ENCODE data around the gene TUBGCP3.

The TUBGCP3 gene

DNA sequence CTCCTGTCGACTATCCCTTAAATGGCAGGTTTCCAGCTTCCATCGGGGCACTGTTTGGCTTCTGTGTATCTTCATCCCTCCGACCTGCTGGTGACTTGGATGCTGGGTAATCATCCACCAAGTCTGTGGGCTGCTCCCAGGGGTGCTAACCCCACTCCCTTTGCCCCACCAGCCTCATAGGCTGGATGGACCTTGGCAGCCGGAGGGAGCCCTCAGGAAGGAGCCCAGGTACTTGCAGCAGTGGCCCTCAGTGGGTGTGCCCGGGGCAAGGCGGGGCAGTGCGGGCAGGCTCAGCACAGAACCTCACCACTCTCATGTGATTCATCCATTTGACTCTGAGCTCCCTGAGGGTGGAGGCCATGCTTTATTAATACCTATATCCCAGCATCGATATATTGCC is 27.4 kb upstream of the TUBGCP3 start:
- DNase-seq = no peak

DNA sequence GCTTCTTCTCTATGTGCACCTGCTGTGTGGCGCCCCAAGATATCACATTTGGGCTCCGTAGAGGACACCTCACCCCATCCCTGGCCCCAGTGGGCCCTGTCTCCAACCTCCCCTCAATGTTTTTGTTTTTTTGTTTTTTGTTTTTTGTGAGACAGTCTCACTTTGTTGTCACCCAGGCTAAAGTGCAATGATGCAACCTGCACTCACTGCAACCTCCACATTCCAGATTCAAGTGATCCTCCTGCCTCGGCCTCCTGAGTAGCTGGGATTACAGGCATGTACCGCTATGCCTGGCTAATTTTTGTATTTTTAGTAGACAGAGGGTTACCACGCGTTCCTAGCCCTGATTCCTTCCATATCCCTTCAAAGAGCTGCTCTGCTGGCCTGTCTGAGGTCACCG is 26.9 kb upstream of the TUBGCP3 start:
- no peak for DNase-seq

DNA sequence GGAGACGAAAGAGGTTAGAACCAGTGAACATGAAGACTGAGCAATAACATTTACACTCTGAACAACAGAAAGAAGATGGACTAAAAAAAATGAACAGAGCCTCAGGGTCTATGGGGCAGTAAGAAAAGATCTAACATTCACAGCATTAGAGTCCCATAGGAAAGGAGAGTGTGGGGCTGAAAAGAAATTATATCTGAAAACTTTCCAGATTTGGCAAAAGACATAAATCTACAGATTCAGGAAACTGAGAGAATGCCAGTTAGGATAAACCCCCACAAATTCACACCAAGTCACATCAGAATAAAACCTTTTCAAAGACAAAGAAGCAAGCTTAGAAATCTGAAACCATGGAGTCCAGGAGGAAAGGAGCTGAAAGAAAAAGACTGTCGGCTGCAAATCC is 20.3 kb upstream of the TUBGCP3 start:
- DNase-seq = no peak

DNA sequence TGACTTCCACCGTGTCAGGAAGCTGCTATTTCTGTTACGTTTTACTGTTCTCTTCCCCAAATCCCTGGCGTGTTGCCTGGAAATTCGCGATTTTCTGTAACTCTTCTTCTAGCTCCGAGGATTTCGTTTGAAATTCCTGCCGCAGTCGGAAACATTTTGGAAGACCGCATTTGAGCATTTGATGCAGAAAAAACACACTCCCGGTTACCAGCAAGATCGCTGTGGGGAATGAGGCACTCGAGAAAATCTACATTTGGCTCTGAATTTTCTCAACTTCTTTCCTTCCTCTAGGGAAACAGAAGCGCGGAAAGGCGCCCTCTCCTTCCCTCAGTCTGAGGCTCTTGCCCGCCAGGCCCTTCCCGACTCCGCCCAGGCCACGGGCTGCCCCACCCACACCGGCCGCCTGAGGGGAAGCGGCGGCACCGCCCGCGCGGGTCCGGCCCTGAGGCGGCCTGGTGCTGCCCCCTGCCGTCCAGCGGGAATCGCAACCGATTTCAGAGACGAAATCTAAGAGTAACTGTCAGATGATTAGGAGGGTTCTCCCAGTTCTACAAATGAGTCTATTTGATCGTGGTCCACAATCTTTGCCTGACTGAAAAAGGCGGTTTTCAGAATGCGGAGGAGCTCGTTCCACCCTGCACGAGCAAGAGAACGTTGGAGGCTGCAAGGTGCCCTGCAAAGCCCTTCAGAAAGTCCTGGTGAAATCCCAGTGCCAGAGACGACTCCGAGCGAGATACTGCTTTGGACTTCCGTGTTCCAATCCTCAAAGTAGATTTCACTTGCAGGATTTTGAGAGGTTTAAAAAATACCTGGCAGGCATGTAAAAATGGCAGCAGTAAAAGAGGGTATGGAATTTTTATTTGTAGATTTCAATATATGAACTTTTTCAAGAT is 18.4 kb upstream of the TUBGCP3 start:
- peak; percentile 91 for DNase-seq

DNA sequence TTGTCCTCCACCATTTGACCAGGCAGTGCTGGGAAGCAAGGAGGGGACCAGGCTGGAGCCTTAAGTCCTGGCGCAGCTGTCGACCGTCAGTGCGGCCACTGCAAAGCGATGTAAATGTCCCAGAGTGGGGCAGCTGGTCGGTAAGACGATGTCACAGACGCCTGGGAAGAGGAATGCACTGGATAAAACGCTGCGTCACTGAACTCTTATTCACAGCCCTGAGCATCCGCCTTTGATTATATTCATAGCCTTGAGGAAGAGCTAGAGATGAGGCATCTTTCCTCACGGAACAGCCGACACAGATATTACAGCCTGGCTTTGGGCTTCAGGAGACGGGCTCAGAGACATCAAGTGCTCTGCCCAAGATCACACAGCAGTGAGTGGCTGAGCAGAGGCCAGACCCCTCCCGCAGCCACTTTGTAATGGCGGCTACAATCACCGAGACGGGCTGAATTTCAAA is 17.6 kb upstream of the TUBGCP3 start:
- no peak for DNase-seq

DNA sequence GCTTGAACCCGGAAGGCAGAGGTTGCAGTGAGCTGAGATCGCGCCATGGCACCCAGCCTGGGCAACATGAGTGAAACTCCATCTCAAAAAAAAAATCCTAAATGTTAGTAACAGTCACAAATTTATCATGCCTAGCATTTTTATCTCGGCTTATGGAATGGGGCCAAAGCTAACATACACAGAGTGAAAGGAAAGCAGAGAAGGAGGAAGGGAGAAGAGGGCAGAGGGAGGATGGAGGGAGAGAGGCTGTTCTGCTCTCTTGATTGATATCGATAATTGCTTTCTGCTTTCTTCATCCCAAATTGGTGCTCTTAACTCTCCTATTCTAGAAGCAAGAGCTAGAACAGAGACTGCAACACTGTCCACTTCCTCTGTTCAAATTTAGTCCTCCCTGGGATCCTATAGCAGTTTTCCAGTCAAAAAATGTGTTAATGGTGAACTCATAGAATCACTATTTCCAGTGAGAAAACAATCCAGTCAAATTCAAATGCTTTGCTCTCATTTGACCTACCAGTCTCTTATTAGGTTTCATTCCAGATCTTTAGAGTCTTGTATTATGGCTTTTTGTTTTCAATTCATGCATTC is 15.8 kb upstream of the TUBGCP3 start:
- DNase-seq = no peak

DNA sequence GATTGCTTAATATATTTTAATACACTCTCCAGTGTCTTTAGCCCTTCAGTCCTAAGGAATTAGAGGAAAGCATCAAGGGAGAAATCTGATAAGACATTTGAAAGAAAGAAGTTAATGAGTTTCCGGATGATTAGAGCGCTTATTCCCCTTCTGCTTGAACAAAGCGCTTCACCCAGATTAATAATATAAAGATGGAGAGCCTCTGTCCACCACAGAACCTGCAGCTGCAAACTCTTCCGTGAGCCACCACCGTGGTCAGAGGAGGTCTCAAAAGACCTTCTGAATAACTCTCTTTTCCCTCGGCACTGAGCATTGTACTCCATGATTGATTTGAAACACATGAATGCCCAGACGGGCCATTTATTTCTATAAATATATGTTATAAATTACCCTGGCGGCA is 14.2 kb upstream of the TUBGCP3 start:
- no peak for DNase-seq

DNA sequence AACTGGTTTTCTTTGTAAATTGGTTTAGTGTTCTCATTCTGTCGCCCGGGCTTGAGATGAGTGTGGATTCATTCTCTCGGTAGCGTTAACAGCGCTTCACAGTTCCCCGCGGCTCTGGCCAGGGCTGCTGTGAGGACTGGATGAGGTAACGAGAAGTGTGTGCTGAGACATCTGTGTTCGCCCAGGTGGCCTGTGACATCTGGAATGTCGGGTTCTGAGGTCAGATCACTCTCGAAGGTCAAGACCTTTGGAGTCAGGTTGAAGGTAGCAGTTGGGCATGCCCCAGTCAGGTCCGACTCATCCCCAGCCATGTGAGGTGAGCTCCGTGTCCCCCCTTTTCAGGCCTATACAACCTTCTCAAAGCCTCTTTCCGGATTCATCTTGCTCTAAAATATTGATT is 13.4 kb upstream of the TUBGCP3 start:
- DNase-seq = no peak

DNA sequence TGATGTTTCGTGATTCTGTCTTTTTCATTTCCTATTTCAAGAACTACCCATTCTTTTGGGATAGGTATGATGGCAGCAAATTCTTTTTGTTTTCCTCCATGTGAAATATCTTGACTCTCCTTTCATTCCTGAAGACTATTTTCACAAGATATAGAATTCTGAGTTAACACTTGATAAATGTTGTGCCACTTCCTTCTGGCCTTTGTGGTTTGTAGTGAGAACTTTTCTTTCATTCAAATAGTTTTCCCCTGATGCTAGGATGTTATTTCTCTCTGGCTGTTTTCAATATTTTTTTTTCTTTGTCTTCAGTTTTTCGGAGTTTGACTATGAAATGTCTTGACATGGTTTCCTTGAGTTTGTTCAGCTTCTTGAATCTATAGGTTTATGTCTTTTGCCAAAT is 8.3 kb upstream of the TUBGCP3 start:
- DNase-seq = no peak

DNA sequence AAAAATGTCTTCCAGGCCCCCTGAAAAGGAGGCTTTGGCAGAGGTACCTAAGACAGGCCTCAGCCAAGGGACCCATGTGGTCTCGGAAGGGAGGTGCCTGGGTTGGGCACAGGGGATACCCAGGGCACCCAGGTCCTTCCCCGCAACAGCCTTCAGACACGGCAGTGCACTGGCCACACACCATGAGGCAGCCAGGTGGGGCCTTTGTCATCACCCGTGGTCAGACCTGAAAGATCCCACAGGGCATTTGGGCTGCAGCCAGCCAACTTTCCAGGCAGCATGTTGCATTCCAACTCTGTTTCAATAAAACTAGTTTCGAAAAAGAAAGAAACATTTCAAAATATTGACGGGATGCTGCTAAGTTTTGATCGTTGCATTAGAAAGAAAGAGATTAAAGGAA is 4.7 kb upstream of the TUBGCP3 start:
- DNase-seq = no peak

DNA sequence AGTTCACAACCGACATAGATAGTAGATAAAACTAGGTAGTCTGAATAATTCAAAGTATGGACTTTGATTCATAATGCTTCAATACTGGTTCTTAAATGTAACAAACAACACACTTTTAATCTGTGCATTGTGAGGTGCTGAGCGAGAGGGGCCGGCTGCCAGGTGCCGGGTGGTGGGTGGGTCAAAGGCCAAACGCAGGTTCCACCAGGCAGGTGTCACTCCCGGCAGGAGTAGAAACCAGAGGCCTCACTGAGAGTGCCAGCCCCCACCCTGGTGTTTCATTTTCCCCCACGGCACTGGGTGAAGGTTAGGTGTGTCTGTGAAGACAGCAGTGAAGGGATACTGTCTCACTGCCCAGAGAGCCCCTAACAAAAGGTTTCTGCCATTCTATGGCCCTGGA is 4.2 kb upstream of the TUBGCP3 start:
- DNase-seq = no peak

DNA sequence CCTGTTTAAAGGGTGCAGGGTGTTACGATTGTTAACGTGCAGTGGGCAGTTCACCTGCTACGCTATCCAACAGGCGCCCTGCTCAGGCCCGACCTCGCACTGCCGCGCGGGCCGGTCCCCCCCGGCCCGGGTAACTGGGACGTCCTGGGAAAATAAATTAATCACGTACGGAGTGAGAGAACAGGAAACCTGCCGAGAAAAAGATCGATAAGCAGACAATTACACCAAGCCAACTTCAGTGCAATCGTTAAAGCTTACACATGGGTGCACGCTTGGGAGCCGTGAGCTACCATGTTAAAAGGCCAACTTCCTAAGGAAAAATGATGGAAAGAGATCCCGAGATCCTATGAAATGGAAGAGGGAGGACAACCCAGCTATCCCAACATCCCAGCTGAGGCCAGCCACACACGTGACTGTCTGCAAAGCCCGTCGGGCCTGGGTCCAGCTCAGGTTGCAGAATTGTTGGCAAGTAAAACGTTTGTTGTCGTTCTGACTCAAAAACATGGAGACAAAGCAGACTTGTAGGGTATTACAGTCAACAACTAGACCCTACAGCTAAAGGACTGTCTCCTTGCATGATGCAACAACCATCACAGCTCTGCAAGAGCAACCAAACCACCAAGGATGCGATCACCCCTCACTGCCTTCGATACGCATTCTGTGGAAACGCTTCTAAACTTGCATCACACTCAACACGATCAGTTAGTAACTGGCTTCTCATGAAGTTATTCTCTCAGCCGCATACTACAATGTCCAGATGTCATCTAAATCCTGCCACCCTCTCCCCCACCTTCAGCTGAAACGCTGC is 741 bp upstream of the TUBGCP3 start:
- no peak for DNase-seq

DNA sequence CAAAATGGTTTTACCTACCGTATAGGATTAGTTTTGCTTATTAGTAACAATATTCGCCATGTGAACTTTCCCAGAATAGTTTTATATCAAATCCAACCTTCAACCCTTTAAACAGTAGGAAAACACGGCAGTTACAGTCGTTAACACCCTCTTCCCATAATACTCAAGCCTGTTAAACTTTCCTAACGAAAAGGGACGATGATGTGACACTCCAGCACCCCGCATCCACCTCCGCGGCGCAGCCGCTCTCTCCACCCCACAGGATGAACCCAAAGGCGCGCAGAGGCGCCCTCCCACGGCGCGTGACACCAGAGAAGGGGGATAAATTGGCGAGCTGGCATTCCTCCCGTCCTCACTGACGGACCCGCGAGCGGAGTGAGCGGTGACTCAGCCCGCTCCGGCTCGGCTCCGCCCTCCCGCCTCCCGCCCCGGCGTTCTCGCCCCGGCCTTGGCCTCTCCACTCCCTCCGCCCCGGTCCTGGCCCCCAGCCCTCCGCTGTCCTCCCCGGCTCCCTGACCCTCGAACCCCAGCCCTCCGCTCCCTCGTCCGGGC is 665 bp downstream of the TUBGCP3 start:
- DNase-seq = peak; percentile 83

DNA sequence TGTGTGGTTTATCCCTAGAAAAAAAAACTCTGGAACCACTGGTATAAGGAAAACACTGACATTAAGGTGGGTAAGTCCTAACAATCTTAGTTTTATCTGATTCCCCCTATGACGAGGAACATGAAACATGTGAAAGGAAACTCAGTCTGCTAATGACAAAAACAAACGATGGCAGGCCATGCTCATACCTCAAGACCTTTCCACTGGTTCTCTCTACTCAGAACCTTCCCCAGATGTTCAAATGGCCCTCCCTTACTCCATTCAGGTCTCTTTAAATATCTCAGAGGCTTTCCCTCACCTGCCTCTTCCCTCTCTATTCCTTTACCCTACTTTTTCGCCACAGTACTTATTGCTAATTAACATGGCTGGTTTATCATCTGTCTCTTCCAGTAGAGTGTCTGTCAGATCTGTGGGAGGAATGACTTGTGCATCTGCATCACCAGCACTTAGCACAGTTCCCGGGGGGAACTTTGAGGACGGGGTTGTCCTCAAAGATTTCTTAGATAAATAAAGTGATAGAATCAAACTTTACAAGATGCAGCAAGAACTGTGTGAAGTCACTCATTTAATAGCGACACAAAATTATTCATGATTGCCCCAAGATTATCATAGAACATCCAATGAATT is 1.5 kb downstream of the TUBGCP3 start:
- DNase-seq = no peak

DNA sequence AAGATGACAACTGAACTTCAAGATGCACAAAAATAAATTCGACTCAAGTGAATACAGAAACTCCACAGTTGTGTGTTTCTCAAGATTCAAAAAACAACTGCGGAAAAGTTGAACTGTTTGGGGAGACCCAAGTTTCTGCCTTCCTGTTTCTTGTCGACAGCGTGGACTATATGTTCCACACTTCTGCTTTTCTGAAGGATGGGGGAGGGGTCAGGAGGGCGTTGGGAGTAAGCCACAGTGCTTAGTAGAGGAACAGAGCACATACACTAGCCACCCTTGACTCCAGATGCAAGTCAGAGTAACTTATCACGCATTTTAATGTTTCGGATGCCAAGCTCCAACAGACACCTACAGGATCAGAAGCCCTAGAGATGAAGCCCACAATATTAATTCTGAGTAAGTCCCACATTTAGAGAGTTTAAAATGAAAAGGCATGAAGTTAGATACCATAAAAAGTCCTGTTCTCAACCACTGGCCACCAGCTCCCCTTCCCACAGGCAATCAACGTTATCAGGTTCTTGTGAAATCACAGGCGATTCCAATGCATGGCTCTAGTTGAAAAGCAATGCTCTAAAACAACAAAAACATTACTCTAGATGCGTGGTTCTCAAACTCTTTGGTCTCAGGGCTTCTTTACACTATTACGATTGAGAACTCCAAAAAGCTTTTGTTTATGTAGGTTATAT is 4.2 kb downstream of the TUBGCP3 start:
- no peak for DNase-seq

DNA sequence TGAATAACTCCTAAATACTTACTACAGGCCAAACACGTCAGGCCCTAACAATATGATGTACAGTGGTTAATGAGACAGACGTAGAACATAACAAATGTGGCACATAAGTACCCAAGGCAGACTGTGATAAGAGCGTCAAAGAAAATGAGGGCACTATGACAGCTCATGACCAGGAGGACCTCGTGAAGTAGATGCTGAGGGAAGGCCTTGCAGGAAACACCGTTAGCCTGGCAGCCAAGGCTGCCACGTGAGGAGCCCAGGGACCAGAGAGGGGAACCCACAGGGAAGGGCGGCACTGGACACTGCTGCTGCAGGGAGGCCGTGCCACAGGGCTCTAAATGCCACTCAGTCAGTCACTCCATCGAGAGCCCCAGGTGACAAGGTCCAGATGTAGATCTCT is 5.7 kb downstream of the TUBGCP3 start:
- DNase-seq = no peak

DNA sequence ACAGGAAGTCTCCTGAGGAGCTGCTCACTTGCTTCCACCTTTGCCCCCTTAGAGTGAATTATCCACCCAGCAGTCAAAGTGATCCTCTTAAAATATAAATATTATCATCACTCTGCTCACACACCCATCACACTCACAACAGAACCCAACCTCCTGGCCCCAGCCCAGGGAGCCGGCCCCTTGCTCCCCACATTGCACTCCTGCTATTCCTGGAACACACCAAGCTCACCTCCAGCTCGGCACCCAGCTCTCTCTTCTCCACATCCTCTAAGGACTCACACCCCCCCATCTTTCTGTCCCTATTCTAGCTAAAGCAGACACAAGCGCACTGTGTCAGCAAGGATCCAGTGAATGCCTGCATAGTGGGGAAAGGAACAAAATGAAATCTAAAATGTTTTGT is 7.0 kb downstream of the TUBGCP3 start:
- no peak for DNase-seq

DNA sequence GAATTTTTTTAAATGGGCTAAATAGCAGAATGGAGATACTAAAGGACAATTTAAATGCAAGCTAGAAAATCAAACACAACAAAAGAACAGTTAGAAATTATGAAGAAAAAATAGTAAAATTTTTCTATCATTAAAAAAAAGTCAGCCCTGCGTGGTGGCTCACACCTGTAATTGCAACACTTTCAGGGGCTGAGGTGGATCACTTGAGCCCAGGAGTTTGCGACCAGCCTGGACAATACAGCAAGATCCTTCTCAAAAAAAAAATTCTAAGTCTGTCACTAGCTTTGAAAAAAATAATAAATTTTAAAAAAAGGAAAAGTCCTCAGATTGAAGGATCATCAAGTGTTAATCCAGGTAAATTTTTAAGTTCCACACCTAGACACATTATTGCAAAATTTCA is 7.7 kb downstream of the TUBGCP3 start:
- DNase-seq = no peak

DNA sequence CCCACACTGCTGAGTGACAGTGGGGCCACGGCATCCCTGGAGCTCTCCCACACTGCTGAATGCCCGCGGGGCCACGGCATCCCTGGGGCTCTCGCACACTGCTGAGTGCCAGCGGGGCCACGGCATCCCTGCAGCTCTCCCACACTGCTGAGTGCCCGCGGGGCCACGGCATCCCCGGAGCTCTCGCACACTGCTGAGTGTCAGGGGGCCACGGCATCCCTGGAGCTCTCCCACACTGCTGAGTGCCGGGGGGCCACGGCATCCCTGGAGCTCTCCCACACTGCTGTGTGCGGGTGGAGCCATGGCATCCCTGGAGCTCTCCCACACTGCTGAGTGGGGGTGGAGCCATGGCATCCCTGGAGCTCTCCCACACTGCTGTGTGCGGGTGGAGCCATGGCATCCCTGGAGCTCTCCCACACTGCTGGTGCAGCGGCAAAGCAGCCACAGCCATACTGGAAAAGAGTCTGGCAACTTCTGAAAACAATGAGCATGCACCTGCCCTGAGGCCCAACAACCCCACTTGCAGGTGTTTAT is 8.6 kb downstream of the TUBGCP3 start:
- no peak for DNase-seq

DNA sequence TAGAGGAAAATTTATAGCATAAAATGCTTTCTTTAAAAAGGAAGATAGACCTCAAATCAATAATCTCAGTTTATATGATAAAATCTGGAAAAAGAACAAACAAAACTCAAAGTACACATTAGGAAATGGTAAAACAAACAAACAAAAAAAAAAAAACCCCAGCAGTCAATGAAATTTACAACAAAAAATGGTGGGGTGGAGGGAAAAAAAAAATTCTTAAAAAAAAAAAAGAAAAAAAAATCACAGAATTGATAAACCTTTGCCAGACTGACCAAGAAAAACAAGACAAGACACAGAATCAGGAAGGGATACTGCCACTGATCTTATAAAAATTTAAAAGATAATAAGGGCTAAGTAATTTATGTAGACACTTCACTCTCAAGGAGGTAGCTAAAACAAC is 11.2 kb downstream of the TUBGCP3 start:
- DNase-seq = no peak

DNA sequence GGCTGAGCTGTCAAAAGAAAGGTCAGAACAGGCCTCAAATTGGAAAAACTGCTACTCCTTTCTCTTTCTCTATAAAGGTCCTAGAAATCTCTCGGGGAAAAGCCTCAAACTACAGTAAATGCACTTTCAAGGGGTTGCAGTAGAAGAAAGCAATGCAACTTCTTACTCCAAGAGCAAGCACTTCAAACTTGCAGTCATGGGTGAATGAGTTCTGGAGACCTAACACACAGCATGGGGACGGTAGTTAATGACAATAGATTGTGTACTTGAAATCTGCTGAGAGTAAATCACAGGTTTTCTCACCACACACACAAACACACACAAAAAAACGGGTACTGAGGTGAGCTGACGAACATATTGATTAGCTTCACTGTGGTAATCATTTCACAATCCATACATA is 11.8 kb downstream of the TUBGCP3 start:
- no peak for DNase-seq

DNA sequence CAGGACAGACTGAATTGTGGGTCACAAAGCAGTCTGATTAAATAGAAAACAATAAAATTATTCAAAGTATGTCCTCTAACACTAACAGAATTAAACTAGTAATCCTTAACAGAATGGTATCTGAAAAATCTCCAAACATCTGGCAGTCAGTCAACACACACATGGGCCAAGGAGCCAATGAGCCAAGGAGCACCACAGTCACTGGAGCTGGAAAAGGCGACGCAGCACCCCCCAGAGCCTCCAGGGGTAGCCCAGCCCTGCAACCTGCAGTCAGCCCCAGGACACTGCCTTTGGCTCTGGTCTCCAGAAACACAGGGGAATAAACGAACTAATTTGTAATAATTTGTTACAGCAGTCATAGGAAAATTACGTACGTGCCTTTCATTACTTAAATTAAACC is 12.3 kb downstream of the TUBGCP3 start:
- DNase-seq = no peak
